Measurements from ENCODE around the gene ARFGEF2.

The ARFGEF2 gene

DNA sequence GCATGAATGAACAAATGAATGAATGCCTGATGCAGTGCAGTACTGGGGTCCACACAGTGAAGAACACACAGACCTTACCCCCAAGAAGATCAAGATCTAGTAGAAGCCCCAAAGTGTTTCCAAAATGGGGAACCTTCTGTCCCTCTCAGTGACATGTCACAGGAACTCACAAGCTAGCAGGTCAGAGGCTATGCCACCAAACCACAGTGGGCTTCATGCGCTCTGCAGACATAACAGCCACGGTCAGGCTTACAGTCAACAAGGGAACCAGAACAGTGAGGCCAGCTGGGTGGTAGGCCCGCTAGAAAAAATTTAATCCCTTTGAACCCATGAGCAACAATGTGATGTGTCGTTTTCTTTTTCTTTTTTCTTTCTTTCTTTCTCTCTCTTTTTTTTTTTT is 20.2 kb upstream of the ARFGEF2 start:
- no peak for DNase-seq

DNA sequence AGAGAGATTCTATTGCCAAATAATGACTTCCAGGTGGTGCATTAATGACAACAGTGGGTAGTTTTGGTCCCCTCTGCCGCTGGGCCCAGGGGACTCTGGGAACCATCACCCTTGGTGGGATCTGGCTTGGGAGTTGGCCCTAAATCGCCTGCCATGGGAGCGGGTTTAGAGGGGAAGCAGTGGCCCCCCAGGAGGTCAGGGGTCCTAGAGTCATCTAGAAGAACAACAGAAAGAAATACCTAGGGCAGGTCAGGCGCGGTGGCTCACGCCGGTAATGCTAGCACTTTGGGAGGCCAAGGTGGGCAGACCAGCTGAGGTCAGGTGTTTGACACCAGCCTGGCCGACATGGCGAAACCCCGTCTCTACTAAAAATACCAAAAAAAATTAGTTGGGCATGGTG is 17.8 kb upstream of the ARFGEF2 start:
- no peak for DNase-seq

DNA sequence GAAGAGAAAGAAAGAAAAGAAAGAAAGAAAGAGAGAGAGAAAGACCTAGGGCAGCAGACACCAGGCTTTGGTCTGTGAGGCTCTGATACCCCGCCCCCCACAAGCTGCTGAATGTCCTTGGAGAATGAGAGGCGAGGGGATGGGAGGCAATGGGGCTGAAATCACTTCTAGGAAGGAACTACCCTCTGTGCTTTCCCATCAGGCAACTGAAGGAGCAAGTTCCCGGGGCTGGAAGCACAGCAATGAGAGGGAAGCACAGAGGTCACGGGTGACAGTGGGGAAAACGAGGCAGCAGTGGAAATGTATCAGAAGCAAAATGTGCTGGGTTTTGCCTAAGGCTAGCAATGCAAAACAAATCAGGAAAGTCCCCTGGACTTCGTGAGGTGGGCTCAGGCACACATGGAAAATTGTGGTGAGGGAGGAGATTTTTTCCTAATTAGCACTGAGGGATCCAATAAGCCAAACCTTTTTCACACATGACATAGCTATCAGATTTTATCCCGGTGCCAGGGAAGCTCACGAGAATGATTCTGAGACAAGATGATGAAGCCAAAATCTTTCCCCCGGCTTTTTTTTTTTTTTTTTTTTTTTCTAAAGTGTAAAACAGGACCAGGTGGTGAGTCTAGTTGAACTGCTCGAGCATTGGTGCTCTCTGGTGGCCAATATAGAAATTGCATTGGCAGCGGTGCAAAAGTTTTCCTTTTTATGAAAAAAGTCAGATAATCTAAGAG is 16.8 kb upstream of the ARFGEF2 start:
- peak; percentile 17 to 77 for DNase-seq

DNA sequence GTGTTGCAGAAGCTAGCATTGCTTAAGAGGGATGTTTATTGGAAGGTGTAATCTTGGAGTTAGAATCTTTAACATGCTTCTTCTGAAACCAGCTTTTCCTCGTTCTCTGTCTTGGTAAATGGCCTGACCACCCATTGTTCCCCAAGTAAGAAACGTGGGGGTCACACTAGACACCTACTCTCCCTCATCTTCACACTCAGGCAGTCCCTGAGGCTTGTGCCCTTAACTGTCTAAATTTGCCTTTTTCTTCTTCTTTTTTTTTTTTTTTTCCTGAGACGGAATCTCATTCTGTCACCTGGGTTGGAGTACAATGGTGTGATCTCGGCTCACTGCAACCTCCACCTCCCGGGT is 16.2 kb upstream of the ARFGEF2 start:
- no peak for DNase-seq

DNA sequence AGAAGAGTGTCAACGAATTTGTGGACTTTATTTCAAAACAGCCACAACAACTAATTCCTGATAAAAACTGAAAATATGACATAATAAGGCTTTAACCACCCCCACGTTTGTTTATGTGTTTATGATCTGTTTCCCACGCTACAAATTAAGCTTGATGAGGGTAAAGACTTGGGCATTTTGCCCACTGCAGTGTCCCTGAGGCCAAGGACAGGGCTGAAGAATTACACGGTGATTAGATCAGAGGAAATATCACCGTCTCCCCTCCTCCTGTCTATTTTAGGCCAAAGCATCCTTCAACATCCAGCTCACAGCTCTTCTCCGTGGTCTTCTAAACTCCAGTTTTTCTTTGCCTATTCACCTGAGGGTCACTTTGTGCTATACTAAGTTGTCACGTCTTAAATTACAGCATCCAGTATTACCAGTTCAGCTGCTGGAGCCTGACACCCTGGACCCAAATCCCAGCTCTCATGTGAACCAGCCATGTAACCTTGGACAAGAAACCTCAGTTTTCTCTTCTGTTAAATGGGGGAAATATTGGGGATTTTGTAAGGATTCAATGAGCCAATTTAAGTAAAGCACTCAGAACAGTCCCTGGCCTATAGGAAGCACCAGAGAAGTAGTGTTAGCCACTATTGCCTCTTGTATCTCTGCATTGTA is 15.2 kb upstream of the ARFGEF2 start:
- DNase-seq, result no peak

DNA sequence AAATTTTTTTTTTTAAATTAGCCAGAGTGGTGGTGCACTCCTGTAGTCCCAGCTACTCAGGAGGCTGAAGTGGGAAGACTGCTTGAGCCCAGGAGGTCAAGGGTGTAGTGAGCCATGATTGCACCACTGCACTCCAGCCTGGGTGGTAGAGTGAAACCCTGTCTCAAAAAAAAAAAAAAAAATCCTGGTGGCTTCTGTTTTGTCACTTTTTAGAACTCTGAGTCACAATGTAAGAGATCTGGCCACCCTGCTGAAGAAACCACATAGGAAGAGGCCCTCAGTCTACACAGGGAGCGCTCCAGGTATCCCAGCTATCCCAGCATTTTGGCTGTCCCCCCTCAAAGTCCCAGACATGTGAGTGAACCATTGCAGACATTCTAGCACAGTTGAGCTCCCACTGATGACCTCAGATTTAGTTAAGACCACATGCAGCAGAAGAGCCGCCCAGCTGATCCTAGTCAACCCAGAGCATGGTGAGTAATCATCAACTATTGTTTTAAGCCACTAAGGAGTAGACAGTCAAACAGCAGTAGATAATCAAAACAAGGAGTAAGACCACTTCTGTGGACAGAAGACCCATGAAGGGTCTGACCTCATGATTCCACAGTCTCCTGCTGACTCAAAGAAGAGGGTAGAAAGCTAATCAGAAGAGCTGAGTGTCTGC is 12.7 kb upstream of the ARFGEF2 start:
- DNase-seq, result no peak

DNA sequence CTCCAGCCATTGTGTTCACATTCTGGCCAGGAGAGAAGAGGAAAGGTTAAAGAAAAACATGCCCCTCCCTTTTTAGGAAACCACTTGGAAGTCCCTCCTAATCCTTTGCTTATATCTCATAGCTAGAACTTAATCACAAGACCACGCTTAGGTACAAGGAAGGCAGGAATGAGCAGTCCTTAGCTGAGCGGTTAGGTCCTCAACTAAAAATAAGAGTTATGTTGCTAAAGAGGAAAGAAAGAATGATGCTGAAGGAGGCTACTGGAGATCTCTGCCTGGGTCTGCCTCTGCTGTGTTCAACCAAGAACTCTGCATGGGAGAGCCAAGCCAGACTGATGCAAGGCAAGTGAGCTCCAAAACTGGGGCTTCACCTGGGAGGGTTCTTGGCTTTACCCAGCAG is 11.6 kb upstream of the ARFGEF2 start:
- DNase-seq, result no peak

DNA sequence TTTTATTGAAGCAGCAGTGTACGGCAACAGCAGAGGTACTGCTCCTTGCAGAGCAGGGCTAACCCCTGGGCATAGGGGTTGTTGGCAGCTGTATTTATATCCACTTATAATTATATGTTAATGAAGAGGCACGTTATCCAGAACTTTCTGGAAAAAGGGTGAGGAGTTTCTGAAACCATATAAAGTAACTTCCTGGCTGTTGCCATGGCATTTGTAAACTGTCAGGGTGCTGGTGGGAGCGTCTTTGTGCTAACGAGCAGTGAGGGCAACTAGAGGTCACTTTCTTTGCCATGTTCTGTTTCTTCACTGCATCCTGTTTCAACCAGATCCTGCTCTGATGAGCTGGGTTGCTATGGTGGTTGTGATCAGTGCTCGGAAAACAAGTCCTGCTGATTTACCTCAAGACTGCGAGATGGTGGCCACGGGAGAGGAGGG is 11.1 kb upstream of the ARFGEF2 start:
- no peak for DNase-seq

DNA sequence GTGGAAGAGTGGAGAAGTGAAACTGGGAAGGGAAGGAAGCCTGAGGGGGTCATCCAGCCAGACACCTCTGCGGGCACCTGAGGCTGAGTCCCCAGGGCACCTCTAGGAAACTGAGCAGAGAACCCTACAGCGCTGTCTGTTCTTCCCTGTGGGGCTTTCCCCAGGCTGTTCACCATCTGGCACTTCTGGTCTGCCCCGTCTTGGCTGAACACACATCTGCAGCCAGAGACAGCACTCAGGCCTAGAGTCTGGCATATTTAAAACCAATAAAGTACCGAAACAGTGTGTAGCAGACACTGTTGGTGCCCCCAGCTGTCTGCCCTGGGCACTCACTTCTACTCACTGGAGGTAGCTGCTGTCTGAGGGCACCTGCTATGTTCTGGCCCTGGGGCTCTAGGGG is 9.4 kb upstream of the ARFGEF2 start:
- DNase-seq, result no peak

DNA sequence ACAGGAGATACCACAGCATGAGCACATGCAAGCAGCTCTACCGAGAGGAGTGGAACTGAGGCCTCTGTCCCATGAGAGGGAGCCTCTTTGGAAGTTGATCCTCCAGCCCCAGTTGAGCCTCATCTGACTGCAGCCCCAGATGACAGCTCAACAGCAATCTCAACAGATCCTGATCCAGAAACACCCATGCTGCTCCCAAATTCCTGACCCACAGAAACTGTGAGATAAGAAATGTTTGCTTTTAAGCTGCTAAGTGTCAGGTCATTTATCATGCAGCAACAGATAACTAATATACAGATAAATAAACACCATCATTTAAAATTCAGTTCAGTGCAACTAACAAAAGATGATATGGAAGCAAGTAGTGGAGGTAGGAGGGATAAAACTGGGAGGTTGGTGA is 4.8 kb upstream of the ARFGEF2 start:
- DNase-seq, result no peak

DNA sequence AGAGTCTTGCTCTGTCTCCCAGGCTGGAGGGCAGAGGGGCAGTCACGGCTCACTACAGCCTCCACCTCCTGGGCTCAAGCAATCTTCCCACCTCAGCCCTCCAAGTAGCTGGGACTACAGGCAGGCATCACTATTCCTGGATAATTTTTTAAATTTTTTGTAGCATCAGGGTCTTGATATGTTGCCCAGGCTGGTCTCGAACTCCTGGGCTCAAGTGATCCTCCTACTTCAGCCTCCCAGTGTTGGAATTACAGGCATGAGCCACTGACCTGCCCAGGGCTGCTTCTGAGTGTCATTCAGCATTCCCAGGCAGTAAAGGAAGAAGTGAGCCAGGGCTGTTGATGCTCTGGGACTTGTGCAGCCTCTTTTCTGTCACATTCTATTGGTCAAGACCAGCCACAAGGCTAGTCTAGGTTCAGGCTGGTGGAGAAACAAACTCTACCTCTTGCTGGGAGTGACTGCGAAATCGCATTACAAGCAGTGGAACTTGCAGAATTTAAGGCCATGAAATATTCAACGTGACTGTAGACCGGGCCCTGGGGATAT is 2.1 kb upstream of the ARFGEF2 start:
- DNase-seq, result no peak

DNA sequence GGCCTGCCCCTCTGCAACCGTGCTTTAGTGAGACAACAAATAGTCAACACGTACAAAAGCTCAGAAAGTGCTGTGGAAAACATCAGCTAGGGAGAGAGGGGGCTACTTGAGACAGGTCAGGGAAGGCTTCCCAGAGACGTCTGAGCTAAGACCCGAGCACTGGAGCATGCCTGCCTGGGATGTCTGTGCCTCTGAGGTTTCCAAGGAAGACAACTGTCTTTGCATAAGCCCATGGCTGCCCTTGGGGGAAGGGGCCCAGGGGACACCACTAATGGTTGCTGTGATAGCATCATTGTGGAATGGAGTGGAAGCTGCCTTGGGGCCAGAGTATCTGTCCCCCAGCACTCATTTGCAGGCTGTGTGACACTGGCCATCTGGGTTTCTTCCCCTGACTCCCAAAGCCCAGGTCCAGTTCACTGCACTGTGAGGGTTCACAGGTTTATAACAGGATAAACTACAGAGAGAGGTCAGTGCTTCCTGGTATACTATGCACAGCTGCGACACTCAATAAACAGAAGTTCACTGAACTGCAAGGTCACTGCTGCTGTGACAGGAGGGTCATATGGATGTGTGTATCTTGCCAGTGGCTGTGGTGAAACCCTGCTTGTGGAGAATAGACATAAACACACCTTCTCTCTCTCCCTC is 1.5 kb upstream of the ARFGEF2 start:
- DNase-seq, result no peak

DNA sequence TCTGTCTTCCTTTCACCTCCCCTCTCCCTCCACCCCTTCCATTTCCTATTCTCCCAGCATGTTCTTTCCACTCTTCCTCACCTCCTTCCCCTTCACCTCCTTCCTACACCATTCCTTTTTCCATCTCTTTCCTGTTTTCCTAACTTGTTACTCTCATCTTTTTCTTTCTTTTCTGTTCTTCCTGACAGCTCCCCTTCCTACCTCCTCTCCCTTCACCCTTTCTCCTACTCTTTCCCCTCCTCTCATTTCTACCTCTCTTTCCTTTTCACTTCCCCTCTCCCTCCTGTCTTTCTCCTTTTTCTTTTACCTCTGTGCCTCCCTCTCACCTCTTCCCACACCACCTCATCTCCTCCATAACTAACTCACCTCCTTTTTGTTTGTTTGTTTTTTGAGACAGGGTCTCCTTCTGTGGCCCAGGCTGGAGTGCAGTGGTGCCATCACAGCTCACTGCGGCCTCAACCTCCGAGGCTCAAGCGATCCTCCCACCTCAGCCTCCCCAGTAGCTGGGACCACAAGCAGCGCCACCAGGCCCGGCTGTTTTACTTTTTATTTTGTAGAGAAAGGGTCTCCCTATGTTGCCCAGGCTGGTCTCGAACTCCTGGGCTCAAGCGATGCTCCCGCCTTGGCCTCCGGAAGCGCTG is 864 bp upstream of the ARFGEF2 start:
- DNase-seq, result no peak

DNA sequence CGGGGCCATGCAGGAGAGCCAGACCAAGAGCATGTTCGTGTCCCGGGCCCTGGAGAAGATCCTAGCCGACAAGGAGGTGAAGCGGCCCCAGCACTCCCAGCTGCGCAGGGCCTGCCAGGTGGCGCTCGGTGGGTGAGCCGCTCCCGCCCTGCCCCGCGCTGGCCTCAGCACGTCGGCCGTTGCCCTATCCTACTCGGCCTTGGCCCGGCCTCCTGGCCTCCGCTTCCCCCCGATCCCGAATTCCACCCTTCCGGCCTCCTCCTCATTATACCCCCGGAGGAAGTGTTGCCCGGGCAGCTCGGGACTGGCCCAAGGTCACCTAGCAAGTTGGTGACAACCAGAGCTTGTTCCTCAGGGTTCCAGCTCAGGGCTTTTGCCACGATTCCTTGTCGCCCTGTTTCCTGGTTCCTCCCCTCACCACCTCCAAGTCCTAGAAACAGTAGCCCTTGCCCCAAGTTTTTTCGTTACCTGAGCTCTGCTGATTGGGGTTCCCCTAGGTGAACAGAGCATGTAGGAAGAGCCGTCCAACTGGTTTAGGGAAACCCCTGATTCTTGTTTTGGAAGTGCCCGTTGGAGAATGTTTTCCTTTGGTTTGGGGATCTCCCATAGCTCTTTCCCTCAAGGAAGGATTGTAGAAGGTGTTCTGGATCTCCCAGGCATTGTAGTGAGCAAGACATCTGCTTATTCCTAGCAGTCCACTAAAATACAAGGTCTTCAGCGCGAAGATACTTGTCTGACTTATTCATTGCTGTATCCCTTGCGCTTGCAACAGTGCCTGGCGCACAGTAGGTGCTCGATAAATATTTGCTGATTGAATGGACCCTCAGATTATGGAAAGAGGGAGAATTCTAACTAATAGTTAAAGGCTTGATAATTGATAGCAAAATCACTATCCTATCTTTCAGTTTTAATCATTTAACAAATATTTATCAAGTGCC is 641 bp downstream of the ARFGEF2 start:
- DNase-seq, result peak; percentile 70 to 85

DNA sequence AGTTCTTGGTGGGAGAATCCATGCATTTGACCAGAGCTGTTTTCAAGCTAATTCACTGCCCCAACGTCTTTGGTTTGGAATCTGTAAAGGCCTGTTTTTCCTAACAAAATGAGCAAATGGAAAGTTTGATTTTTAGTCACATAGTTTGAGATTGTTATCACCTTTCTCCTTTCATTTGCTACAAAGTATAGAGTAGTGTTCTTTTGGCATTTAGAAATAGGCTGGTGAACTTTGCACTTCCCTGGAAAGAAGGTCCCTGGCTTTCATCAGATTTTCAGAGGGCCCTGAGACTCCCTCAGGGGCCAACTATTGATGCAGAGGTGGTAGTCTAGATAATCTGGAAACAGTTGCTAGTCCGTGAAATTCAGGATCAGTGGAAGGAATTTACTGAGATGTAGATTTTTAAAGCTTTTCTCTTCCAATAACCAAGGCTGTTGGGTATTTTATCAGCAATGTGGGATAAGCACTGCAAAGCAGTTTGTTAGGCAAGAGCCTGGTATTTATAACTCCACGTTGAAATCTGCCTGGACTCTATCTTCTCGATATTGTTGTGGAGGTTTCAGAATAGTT is 1.7 kb downstream of the ARFGEF2 start:
- no peak for DNase-seq

DNA sequence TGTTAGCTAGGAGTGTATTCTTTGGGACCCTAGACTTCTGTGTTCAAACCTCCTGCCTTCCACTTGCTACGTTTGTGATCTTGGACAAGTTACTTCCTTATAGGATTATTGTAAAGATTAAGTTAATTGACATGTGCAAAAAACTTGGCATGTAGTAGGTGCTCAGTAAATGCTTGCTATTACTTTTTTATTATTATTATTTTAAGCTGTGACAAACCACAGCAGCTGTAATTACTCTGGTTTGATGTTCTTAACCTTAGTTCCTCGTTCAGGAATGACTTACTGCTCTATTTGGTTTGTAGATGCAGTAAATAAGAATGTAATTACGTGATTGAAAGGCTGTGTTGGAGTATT is 3.2 kb downstream of the ARFGEF2 start:
- no peak for DNase-seq

DNA sequence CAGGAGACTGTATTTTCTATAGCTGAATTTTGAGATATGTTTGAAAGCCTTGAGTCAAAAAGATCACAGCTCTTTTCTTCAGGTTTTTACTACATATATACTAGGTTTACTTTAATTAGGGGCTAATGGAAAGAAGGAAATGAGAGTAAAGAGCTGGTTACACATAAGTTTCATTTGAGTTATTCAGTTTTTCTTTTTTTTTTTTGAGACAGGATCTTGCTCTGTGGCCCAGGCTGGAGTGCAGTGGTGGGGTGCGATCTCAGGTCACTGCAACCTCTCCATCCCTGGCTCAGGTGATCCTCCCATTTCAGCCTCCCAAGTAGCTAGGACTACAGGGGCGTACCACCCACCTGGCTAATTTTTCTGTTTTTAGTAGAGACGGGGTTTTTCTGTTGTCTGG is 4.8 kb downstream of the ARFGEF2 start:
- DNase-seq, result no peak

DNA sequence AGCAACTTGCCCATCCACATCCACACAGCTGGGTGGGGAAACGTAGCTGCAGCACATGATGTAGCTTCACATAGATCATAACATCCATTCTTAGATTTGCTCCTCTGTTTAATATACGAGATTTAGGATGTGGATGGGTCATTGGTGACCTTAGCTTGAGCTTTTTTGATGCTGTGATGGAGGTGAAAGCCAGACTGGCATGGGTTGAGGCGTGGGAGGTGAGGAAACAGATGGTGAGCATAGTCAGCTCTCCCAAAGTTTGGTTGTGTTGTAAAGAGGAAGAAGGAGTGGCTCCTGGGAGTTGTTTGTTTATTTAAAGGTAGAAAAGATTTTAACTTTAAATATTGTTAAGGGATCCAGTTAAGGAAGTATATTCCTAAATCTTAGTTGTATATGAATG is 5.3 kb downstream of the ARFGEF2 start:
- DNase-seq, result no peak

DNA sequence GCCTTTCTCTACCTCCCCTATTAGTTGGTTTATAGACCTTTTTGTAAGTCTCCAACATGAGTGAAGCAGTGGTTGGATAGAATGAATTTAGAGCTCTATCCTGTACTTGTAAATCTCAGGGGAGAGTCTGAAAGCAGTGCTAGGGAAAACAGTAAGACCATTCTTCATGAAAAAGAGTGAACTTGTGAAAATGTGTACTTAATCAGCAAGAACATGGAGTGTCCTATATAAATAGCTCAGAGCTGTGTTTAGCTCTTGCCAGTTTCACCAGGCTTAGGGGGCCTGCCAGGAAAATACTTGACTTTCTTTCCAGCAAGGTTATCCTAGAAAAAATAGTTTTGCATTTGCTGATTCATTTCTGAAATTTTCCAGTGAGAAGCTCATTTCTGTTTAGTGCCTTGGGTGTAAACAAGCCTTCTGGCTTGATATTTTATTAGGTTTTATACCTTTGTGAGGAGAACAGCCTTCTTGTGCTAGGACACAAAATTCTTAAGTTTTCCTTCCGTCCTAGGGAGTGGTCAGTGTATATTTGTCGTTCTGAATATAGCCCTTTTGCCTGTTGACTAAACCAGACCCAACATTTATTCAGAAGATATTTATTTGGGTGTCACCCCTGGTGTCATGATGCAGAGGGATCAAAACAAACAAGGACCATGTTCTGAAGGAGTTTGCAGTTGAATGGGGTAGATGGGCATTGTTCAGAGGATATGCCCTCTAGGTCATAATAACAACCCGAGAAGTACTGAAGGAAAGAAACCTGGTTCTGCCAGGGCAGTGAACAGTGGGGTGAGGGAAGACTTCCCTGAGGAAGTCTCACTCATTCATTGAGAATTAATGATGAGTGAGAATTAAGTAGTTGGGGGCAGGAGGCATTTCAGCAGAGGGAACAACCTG is 7.6 kb downstream of the ARFGEF2 start:
- no peak for DNase-seq

DNA sequence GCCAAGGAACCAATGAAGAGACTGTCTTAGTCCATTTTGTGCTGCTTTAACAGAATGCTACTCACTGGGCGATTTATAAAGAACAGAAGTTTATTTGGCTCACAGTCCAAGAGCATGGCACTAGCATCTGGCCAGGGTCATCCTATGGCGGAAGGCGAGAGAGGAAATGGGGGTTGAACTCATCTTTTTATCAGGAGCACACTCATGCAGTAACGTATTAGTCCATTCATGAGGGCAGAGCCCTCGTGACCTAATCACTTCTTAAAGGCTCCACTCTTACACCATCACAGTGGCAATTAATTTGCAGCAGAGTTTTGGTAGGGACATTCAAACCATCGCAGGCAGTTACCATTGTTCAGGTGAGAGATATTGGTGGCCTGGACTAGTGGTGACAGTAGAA is 8.5 kb downstream of the ARFGEF2 start:
- DNase-seq, result no peak

DNA sequence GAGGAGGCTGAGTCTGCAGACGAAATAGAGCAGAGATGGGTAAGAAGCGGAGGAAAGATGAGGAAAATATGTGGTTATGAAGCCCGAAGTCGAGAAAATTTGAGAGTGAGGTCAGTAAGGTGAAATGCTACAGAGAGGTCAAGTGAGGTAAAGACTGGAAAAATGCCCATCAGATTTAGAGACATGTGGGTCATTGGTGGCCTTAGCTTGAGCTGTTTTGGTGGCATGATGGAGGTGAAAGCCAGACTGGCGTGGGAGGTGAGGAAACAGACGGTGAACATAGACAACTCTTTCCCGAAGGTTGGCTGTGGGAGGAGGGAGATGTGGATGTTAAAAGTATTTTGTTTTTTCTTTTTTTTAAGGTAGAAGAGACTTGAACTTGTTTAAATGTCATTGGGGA is 9.4 kb downstream of the ARFGEF2 start:
- no peak for DNase-seq
